SU-DHL-6 (cell line): ENCODE data around the gene BCL2.

ENCODE experiments used
- H2AFZ ChIP-seq: fragments of 200-600 bp; sonication (generic); 2 replicates; pipeline ENCODE4 v1.6.1; 2014; ENCODE audit warnings: low read depth, mild to moderate bottlenecking, moderate library complexity, mixed read lengths, antibody characterized with exemption, low read length; ENCODE audit not compliant: severe bottlenecking
- H3F3A ChIP-seq: fragments of 200-600 bp; shearing (Covaris generic); 2 replicates; pipeline ENCODE4 v1.6.0; 2016; ENCODE audit warnings: antibody characterized with exemption, mild to moderate bottlenecking; ENCODE audit not compliant: insufficient read depth
- H3K27ac ChIP-seq: fragments of 200-600 bp; sonication (generic); 2 replicates; pipeline ENCODE4 v1.5.1; 2016; ENCODE audit warnings: low read depth, mild to moderate bottlenecking, low read length, moderate library complexity, mixed read lengths
- H3K27me3 ChIP-seq: fragments of 200-600 bp; sonication (generic), shearing (Covaris generic); 2 replicates; pipeline ENCODE4 v1.6.0; 2014; ENCODE audit warnings: mild to moderate bottlenecking, low read length
- H3K36me3 ChIP-seq: fragments of 200-600 bp; sonication (generic); 2 replicates; pipeline ENCODE4 v1.6.1; 2014; ENCODE audit warnings: mild to moderate bottlenecking, low read length, mixed read lengths
- H3K4me2 ChIP-seq: fragments of 300-600, 200-600 bp; shearing (Covaris generic), sonication (generic); 2 replicates; pipeline ENCODE4 v1.6.0; 2014; ENCODE audit warnings: low read length, low read depth, mild to moderate bottlenecking; ENCODE audit not compliant: poor library complexity, severe bottlenecking
- H3K4me3 ChIP-seq: fragments of 200-600 bp; sonication (generic); 2 replicates; pipeline ENCODE4 v1.5.1; 2014; ENCODE audit warnings: antibody characterized with exemption, low read length, mild to moderate bottlenecking, mixed read lengths; ENCODE audit not compliant: insufficient read depth, poor library complexity, severe bottlenecking
- H3K79me2 ChIP-seq: fragments of 200-600 bp; sonication (generic); 2 replicates; pipeline ENCODE4 v1.6.1; 2014; ENCODE audit warnings: mild to moderate bottlenecking, low read length, moderate library complexity; ENCODE audit not compliant: insufficient read depth
- H3K9ac ChIP-seq: fragments of 200-600 bp; sonication (generic); 2 replicates; pipeline ENCODE4 v1.7.0; 2014; ENCODE audit warnings: mild to moderate bottlenecking, low read length
- H3K9me2 ChIP-seq: fragments of 200-600 bp; sonication (generic); replicated peaks from 2 replicates; pipeline ENCODE4 v1.6.1; 2014; ENCODE audit warnings: low read length; ENCODE audit not compliant: insufficient read depth
- H3K9me3 ChIP-seq: fragments of 200-600 bp; sonication (generic); 2 replicates; pipeline ENCODE4 v1.6.1; 2014; ENCODE audit warnings: low read length, mixed read lengths; ENCODE audit not compliant: insufficient read depth
- H4K20me1 ChIP-seq: fragments of 200-600 bp; sonication (generic); 2 replicates; pipeline ENCODE4 v1.6.1; 2014; ENCODE audit warnings: low read depth, mild to moderate bottlenecking, antibody characterized with exemption, low read length, moderate library complexity, mixed read lengths
- CTCF ChIP-seq: fragments of 200-600 bp; sonication (generic); IDR thresholded peaks from one replicate; pipeline ENCODE4 v1.5.1; 2017; ENCODE audit warnings: antibody characterized with exemption, mild to moderate bottlenecking, low read length, moderate library complexity; ENCODE audit not compliant: insufficient read depth, poor library complexity, severe bottlenecking
- EZH2phosphoT487 ChIP-seq: fragments of 200-600 bp; sonication (generic), shearing (Covaris generic); conservative IDR thresholded peaks from 2 replicates; pipeline ENCODE4 v1.6.1; 2018; ENCODE audit warnings: mild to moderate bottlenecking, antibody characterized with exemption, low read length, moderate library complexity, mixed read lengths

Gene BCL2

DNA sequence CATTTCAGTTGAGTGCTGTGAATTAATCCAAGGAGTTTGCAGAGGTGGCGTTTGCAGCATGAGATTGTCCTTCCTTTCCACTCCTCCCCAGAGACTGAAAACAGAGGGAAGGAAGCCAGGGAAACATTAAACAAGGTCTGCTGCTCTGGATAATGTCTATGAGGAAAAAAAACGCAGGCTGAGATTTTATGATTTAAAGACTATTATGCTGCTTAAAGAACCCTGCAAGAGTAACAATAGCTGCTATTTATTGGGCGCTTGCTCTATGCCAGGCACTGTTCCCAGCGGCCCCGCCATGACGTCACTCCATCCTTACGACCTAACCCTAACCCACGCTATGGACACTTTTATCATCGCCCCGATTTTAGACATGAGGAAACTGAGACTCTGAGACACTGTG, 222.4 kb downstream of the BCL2 start:
- no peaks in the 10 kb centered on the region for H4K20me1 ChIP-seq
- no peaks in the 10 kb centered on the region for H3K36me3 ChIP-seq
- H2AFZ ChIP-seq = no peak overlapping the region
- no peaks in the 10 kb centered on the region for H3K79me2 ChIP-seq
- no peaks in the 10 kb centered on the region for H3F3A ChIP-seq
- H3K9ac ChIP-seq = no peak overlapping the region
- H3K9me2 ChIP-seq = no peaks in the 10 kb centered on the region
- no peaks in the 10 kb centered on the region for H3K9me3 ChIP-seq
- no peak overlapping the region for H3K4me3 ChIP-seq
- H3K4me2 ChIP-seq = no peak overlapping the region
- H3K27ac ChIP-seq = no peak overlapping the region
- TF ChIP-seq CTCF (no peak), EZH2phosphoT487 (no peak)
- no peaks in the 10 kb centered on the region for H3K27me3 ChIP-seq

- Histone ChIP-seq H3F3A (no peaks in the 10 kb centered on the region), H2AFZ (no peak overlapping the region), H4K20me1 (no peaks in the 10 kb centered on the region), H3K27me3 (no peaks in the 10 kb centered on the region), H3K27ac (no peak overlapping the region), H3K9me2 (no peaks in the 10 kb centered on the region), H3K4me2 (no peak overlapping the region), H3K36me3 (no peaks in the 10 kb centered on the region), H3K79me2 (no peaks in the 10 kb centered on the region), H3K9me3 (no peaks in the 10 kb centered on the region), H3K9ac (no peak overlapping the region), H3K4me3 (no peak overlapping the region)
- no peak for TF ChIP-seq EZH2phosphoT487
Observed at GRCh38 chr18:63096327-63096874, 223.2 kb downstream of the BCL2 start.

- H2AFZ ChIP-seq = no peak overlapping the region
- no peak overlapping the region for H3K4me2 ChIP-seq
- H3K36me3 ChIP-seq = no peaks in the 10 kb centered on the region
- H3K9me3 ChIP-seq = no peaks in the 10 kb centered on the region
- no peaks in the 10 kb centered on the region for H4K20me1 ChIP-seq
- TF ChIP-seq CTCF = no peak
- no peak for TF ChIP-seq EZH2phosphoT487
- no peak overlapping the region for H3K9ac ChIP-seq
- no peak overlapping the region for H3K27ac ChIP-seq
- H3K79me2 ChIP-seq = no peaks in the 10 kb centered on the region
- no peaks in the 10 kb centered on the region for H3K27me3 ChIP-seq
- no peak overlapping the region for H3K4me3 ChIP-seq
- H3F3A ChIP-seq = no peaks in the 10 kb centered on the region
- H3K9me2 ChIP-seq = no peaks in the 10 kb centered on the region
Observed at GRCh38 chr18:63095768-63096167, 223.8 kb downstream of the BCL2 start.

DNA sequence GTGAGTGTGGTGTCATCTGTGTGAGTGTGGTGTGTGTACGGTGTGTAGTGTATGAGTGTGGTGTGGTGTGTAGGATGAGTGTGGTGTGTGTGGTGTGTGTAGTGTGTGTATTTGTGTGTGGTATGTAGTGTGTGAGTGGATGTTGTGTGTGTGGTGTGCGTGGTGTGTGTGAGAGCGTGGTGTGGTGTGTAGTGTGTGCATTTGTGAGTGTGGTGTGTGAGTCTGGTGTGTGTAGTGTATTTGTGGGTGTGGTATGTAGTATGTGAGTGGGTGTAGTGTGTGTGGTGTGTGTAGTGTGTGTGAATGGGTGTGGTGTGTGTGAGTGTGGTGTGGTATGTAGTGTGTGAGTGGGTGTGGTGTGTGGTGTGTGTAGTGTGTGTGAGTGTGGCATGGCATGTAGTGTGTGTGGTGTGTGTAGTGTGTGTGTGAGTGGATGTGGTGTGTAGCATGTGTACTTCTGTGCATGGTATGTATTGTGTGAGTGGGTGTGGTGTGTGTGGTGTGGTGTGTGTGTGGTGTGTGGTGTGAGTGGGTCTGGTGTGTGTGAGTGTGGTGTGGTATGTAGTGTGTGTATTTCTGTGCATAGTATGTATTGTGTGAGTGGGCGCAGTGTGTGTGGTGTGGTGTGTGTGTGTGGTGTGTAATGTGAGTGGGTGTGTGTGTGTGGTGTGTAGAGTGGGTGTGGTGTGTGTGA, 227.8 kb downstream of the BCL2 start:
- Histone ChIP-seq H3K27ac (no peak overlapping the region), H3K9me2 (no peaks in the 10 kb centered on the region), H3K36me3 (no peaks in the 10 kb centered on the region), H3K79me2 (no peaks in the 10 kb centered on the region), H3K4me3 (no peak overlapping the region), H3K9me3 (no peaks in the 10 kb centered on the region), H3K4me2 (no peak overlapping the region), H3K27me3 (no peaks in the 10 kb centered on the region), H2AFZ (no peak overlapping the region), H4K20me1 (no peaks in the 10 kb centered on the region), H3F3A (no peaks in the 10 kb centered on the region), H3K9ac (no peak overlapping the region)
- no peak for TF ChIP-seq EZH2phosphoT487
- no peak for TF ChIP-seq CTCF
